Right ventricle myocardium inferior (tissue), 1 donor: ENCODE data around the gene FGD3. TPM values are rescaled to one million over a fixed set of nuclear protein-coding genes. Genes with fewer than 3 reads are reported as not detected.
"Not testable (repeated sequence)": the region's sequence is repeated elsewhere in the genome, so short reads cannot be mapped to it uniquely, and the experiment has no call there.

Source experiments
- ATAC-seq: fragments of 200-7000 bp; cut with Tn5 transposase; one replicate; pipeline ENCODE4 v1.9.1; 2020; ENCODE audit warnings: mild to moderate bottlenecking, moderate library complexity
- DNase-seq: peaks from one replicate; pipeline ENCODE4 v3.0.0; 2021; ENCODE audit errors: missing footprints
- intact Hi-C: fragments of 100-400 bp; cut with DNase I; formaldehyde crosslinking; loops from one replicate; pipeline ENCODE4 v1.11.0; 2022
- long read RNA-seq: library from polyadenylated mRNA; unstranded; transcript quantifications from one replicate; pipeline ENCODE4 v2.0.0, GENCODE V29; 2021
- total RNA-seq: library from RNA; stranded (reverse); fragmentation: NEBNext Ultra II Directional; extraction: Animal tissue kit (Norgen Biotek cat#: 25700); gene quantifications from one replicate; pipeline ENCODE4 v1.2.1, GENCODE V29; 2021
- donor health status: DM: no; HTN: yes; CAD: no; lungs with severe emphysema.

The FGD3 gene, protein sequence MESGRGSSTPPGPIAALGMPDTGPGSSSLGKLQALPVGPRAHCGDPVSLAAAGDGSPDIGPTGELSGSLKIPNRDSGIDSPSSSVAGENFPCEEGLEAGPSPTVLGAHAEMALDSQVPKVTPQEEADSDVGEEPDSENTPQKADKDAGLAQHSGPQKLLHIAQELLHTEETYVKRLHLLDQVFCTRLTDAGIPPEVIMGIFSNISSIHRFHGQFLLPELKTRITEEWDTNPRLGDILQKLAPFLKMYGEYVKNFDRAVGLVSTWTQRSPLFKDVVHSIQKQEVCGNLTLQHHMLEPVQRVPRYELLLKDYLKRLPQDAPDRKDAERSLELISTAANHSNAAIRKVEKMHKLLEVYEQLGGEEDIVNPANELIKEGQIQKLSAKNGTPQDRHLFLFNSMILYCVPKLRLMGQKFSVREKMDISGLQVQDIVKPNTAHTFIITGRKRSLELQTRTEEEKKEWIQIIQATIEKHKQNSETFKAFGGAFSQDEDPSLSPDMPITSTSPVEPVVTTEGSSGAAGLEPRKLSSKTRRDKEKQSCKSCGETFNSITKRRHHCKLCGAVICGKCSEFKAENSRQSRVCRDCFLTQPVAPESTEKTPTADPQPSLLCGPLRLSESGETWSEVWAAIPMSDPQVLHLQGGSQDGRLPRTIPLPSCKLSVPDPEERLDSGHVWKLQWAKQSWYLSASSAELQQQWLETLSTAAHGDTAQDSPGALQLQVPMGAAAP
- total RNA-seq = 3.0 TPM
- long read RNA-seq, partial matches to known transcripts = 1 of 4 reads
- long read RNA-seq, other reads (novel, unspliced or antisense) = 2 of 4 reads

DNA sequence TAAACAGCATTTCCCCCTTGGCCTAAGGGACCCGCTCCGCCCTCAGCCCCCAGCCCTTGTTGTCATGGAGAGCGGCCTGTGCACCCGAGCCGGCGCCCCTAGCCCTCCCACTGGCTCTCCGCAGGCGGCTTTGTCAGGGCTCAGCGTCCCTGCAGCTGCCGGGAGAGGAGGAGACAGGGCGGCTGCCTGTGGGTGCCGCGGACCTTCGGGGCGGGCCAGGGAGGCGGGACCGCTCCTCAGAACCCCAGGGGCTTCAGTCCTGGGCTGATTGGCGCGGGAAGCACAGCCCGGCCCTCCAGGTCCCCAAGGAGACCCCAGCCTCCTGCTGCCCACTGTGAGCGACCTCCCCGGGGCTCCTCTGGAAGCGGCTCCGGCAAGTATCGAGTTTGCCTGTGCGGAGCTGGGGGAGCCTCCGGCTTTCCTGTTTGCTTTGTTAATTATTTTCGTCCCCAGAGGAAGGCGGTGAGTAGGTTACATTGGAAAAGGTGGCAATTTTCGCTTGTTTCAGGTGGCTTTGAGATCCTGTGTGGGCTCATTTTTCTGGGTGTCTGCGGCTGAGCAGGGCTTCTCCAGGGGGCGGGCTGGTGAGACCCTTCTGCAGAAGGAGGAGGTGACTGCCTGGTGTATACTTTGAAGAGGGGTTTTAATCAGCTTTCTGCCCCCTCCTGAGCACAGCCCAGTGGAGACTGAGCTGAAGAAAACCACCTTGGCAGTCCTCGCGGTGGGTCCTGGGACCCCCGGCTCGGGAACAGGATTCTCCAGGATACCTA is at the start of gene FGD3:
FGD3 (plus strand) TSS at position 256 of the 770 bp plus-strand sequence. CDS start 28,734 bp downstream, outside the sequence.
- ATAC-seq (peak; percentile 28), DNase-seq (peak; percentile 75)
- intact Hi-C loops = no loop called here

DNA sequence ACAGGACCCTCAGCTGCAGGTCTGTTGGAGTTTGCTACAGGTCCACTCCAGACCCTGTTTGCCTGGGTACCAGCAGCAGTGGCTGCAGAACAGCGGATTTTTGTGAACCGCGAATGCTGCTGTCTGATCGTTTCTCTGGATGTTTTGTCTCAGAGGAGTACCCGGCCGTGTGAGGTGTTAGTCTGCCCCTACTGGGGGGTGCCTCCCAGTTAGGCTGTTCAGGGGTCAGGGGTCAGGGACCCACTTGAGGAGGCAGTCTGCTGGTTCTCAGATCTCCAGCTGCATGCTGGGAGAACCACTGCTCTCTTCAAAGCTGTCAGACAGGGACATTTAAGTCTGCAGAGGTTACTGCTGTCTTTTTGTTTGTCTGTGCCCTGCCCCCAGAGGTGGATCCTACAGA is 42.2 kb upstream of the FGD3 start:
- DNase-seq, ATAC-seq, intact Hi-C loops: not testable (repeated sequence)

DNA sequence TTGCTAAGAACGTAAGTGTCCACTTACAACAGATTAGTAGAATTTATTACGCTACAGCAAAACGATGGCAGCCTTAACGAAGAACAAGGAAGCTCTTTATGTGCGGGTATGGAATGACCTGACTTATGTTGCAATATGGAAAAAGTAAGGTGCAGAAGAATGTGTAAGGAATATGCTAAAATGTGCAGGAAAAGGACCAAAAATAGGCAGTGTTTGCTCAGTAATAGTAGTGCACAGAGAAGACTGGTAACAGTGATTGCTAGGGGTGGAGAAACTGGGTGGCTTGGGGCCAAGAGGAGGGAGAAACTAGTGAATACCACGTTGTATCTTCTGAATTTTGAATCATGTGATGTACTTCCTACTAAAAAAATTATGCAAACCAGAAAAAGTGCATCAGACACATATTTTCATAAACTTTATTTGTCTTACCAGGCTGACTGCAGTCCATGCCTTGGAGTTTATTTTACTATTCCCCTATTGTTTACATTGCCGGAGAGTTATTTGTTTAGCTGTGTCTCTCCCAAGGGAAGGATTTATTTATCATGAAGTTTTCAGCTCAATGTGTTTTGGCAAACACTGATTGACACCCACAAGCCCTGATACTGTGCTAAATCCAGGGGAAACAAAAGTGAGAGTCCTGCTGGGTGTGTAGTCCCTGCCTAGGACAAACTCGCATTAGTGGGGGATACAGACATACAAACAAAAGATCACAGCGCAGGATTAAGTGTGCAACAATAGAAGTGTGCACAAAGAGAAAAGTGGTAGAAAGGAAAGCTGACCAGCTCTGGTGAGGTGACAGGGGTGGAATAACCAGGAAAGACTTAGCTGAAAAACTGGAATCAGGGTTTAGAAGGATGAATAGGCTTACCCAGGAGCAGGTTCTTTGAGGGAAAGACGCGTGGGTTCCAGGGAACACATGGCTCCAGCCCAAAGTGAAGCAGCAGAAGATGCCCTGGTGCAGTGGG is 35.5 kb upstream of the FGD3 start:
- ATAC-seq (no peak), DNase-seq (no peak)
- intact Hi-C loops = no loop called here

DNA sequence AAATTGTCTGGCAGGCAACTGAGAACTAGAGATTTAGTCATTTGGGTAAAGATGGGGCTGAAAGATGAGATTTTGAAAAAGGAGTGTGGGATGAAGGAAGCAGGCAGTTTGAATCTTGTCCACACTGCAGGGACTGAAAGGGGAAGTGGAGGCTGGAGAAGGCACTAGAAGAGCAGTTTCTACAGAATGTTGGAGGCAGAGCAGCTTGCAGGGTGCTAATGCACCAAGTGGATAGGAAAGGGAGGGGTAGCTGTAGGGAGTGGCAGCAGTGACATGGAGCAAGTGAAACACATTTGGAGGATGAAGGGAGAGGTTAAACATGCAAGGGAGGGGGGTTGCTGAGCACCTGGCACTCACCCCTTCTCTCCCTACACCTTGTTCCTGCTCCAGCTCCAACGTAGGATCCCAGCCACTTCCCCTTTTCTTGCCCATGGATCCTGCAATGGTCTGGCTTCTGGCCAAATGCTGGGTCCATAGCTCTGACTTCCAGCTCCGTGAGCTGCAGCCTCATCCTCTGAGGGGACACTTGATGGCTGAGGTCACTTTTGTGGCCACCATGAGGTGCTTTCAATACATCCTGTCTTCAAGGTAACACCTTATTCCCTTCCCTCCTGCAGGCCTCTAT is 30.0 kb upstream of the FGD3 start:
- intact Hi-C loops = no loop called here
- no peak for DNase-seq
- ATAC-seq = no peak

DNA sequence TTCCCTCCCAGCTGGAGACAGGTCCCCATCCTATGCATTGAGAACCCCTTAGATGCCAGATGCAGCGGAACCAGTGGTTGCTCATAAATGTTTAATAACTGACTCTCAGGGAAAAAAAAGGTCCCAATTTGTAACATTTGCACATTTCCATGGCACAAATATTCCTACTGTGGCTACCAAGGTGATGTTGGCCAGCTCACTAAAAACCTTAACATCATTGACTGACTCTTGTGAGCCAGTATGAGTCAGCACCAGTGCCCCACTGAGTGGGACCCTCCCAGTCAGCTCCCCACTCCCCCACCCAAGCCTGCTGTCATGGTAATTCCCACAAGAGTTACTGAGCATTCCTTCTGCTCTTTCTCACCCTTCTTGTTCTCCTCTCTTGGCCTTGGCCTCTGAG is 26.9 kb upstream of the FGD3 start:
- intact Hi-C loops = no loop called here
- DNase-seq = no peak
- ATAC-seq = no peak

DNA sequence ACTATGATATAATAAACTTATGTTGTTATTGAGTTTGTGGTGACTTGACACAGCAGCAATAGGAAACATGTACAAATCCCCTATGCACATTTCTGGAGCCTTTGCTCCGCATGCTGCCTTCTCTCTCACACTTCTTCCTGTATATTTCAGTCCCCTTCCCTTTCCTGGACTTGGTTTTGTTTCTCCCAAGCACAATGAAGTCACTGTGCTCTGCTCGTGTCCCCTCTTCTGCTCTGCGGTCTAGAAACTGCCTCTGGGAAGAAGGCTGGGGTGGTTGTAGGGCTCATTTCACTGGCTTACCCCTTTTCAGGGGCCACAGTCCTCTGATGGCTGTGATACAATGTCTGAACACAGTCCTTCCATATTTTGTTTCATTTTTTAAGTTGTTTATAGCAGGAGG is 15.7 kb upstream of the FGD3 start:
- ATAC-seq (no peak), DNase-seq (no peak)
- intact Hi-C loops = no loop called here

DNA sequence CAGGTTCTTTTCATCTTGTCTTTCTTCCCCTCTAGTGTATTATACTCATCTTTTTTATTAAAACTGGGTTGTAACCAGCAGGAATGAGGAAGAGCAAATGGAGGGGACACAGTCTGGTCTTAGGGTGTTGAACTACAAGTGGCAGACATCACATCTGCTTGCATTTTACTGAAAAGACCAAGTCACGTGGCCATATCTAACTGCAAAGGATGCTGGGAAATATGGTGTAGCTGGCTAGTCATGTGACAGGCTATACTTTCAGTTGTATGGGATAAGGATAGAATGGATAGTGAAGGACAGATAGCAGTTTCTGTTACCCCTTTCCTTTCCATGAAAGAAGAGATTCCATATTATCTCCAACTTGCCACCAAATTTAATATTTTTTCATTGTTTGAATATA is 13.0 kb upstream of the FGD3 start:
- DNase-seq = no peak
- no peak for ATAC-seq
- intact Hi-C loops = no loop called here

DNA sequence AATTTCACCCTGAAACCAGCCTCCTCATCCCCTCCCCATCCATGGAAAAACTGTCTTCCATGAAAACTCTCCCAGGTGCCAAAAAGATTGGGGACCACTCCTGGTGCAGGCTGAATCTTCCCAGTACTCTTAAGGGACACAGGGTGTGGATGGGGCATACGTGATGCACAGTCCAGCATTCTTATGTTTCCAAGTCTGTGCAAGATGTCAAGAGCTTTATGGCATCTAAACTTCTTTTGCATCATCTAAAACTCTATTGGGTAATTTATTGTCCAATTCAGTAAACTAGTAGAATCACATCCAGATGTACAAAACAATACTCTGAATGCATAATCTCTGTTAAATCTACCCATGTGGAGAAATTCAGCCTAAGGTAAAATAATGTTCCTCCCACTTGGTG is 9.3 kb upstream of the FGD3 start:
- intact Hi-C loops = no loop called here
- DNase-seq = no peak
- ATAC-seq = no peak

DNA sequence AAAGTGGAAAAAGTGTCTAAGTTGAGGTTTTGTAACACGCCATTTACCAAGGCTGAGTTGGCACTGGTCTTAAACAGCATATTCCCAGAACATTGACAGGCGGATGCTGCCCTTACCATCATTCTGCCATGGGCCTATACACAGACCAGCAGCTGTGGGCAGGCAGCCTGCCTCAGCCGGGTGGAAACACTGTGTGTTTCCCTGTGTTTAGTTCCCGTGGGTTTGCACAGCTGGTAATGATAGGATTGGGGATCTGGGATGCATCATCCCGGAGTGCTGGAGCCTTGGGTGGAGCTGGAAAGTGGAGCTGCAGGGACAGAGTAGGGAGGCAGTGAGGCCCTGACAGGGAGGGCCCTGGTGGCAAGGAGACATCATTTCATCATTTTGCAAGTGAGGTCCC is 5.5 kb upstream of the FGD3 start:
- DNase-seq = no peak
- intact Hi-C loops = no loop called here

DNA sequence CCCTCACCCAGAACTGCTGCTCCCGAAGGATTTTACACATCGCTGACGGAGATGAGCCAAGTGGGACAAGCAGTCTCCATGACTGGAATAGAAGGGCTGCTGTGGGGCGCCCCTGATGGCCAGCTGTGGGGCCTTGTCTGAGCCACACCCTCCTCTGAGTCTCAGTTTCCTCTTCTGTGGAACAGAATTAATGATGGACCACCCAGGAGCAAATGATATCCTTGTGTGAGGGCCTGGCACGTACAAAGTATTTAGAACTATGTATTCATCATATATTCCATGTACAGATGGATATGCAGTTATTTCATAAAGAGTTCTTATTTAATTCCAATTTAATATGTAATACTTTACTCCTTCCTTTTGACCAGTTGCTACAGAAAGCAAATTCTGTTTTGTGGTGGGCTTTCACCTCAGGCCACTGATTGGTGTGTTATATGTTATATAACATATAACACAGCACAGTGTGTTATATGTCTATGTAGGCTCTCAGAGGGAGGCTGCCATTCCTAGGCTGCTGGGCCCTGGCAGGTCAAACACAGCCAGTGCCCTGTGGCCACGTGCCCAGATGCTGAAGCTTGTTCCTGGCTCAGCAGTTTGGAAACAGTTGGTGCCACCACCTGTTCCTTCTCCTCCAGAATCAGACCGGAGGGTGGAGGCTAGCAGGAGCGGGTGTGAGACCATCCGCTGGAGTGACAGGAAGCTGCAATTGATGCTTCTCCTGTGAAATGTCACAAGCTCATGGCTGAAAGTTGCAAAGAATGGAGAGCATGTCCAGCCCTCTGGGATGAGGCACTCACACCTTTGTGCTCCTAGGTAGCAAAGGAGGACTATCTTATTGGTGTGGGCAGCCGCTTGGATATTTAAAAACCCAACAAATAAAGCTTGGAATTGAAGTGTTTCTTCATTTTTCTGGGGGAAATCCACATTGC is 4.4 kb upstream of the FGD3 start:
- peak; percentile 56 for ATAC-seq
- intact Hi-C loops = no loop called here
- DNase-seq = no peak

More for the DNA sequence above, 5.5 kb upstream of the FGD3 start:
- no peak for ATAC-seq

DNA sequence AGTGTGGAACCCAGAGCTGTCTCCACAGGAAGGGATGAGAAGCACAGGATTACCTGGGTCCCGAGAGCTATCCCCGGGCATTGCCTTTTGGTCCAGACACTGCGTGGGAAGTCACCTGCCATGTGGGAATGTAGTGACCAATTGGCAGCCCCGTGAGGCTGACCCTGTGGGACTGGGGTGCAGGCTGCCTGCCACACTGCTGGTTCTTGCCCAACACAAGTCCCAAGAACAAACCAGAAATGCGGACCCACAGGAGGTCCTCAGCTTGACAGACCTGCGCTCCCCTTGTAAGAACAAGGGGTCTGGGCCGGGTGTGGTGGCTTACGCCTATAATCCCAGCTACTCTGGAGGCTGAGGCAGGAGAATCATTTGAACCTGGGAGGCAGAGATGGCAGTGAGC is 2.4 kb upstream of the FGD3 start:
- ATAC-seq (no peak), DNase-seq (no peak)
- intact Hi-C loops = no loop called here

DNA sequence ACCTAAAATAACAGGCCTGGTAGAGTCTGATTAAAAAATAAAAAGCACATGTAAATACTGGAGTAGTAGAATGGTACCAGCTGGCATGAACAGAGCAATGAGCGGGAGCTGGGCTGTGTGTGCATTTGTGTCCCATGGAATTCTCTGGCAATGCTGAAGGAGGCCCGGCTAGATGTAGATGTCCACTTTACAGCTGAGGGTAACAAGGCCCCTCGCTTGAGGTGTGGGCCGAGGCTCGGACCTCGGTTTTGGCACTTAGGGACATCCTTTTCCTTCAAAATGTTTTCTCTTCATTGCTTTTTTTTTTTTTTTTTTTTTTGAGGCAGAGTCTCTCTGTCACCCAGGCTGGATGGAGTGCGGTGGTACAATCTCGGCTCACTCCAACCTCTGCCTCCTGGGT is 1.5 kb upstream of the FGD3 start:
- no peak for DNase-seq
- ATAC-seq = no peak
- intact Hi-C loops = no loop called here

DNA sequence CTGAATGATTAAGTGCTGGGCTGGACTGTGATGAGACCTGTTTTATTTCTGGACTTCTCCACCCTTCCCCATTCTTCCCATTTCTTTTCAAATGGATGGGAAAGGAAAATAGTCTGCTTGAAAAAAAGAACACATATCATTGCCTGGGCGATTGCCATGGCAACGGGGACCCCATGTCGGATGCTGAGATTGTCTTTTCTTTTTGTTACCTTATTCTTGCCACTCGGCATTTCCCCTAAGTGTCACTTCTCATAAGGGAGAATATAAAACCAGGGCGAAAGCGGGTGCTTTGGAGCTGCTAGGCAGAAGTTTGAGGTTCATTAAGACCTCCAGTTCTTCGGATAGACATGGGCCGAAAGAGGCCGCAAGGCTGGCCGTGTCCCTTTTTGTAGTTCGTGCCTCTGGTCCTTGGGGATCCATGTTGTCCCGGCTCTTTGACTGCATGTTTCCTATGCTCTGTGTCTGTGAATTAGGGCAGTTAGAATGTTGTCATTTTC is 763 bp downstream of the FGD3 start:
- intact Hi-C loops = no loop called here
- no peak for DNase-seq
- ATAC-seq = no peak

DNA sequence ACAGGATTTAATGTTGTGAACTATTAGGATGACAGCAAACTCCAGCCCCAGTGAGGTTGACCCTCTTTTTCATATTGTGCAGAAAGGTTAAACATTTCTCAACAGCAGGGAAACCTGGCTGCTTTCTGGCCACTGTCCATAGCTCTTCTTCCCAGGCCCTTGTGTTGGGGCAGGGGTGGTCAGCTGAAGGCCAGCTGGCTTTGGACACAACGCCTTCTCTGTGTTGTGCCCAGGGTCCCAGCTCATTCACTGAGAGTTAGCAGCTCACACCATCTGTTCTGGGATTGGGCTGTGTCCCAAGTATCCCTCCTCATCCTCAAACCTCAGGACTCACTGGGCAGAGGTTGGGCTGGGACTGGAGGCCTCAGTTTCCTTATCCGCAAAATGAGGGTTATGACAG is 1.3 kb downstream of the FGD3 start:
- no peak for ATAC-seq
- intact Hi-C loops = no loop called here
- DNase-seq = no peak

DNA sequence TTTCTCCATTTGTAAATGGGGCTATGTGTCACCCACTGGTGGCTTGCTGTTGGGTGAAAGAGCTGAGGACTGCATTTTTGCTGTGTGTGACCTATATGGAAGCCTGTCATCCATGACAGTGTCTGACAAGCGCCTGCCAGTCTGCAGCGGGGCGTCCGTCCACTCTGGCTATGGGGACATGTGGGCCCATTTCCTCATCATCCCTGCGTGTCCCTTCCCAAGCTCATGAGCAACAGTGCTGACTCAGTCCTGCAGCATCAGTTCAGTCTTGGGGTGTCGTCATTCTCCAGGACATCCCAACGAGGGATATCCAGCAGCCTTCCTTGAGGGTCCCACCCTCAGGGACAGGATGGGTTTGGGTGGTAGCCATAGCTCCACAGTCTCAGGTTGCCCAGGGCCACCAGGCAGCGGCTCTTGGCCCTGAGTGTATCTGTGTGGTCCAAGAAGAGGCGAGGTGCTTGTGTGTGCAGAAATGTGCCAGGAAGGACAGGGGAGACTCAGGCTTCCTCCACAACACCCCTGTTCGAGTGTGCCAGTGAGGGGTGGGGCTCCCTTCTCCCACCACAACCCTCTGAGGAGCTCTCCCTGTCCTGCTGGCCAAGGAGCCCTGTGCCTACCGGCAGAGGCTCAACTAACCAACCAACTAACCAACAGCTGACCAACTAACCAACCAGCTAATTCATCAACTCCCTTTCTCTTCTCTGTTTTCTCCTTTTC is 2.1 kb downstream of the FGD3 start:
- intact Hi-C loops = no loop called here
- DNase-seq = peak; percentile 58
- ATAC-seq = no peak

DNA sequence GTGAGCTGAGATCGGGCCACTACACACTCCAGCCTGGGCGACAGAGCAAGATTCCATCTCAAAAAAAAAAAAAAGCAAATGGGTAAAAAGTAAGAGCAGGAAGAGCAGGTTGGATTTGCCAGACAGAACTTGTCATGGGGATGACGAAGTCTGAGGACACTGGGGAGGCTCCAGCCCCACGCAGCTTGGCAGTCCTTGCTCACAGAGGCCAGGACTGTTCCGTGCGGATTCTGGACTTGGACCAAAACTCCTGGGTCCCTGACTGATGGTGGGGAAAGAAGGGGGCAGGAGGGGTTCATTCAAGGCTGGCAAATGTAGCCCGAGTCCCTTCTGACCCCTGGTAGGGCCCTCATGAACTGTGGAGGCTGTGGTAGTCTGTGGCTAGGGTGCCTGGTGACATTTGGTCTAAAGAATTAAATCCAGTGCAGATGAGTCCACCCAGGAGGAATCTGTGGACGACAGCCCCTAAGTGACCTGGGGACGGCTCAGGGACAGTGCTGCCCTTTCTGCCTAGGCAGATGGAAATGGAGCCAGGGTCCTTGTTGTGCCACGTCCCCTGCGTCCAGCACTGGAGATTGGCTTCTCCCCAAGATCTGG is 3.1 kb downstream of the FGD3 start:
- DNase-seq = no peak
- intact Hi-C loops = no loop called here
- no peak for ATAC-seq
